HG02763 (cell line): ENCODE measurements around the gene FAM174B.

Experiments
- ATAC-seq: cut with Tn5 transposase; IDR thresholded peaks from one replicate; pipeline ENCODE4 v1.9.1; 2021; ENCODE audit warnings: mild to moderate bottlenecking, moderate library complexity; ENCODE audit not compliant: unreplicated experiment

The FAM174B gene

DNA sequence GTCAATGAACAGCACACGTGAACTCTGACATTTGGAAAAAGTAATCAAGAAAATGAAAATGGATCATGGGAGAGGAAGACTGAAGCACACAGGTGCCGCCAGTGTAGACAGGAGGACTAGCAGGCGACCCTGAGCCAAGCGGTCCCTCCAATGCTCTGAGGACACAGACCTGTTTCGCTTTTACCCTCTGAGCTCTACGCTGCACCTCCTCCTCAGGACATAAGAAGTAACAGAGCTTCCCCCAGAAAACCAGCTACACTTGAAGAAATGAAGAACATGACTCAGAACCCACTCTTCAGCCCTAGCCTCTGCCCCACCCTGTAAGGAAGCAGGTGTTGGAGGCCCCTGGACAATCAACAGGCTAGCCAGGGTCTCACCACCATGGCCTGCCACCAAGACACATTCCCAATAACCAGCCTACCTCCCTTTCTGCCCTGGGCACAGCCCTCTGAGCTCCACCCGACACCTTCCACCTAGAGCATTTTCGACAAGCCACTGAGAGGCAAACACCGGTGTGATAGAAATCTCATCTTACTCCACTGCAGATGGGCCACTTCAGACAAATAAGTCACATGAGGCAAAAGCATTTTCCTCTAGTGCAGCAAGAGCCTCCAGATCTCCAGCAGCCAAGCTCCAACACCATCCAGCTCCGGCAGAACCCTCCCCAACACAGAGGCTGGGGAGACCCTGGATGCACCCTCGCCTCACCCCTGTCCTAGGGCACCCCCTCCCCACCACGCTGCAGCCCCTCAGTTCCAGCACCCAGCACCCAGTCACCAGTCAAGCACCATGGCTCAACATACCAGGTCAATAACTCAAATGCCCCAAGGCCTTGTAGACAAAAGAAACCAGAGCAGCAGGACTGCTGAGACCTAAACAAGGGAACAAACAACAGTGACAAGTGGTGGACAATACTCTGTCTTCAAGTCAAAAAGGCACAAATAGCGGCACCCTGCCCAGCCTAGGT is 11.4 kb downstream of the FAM174B start:
- ATAC-seq = no peak

- no peak for ATAC-seq
These were observed 16.7 kb downstream of the FAM174B start for GRCh38 chr15:92638709-92639365.

GRCh38 chr15:92638291-92638708 is 17.3 kb downstream of the FAM174B start:
- no peak for ATAC-seq

DNA sequence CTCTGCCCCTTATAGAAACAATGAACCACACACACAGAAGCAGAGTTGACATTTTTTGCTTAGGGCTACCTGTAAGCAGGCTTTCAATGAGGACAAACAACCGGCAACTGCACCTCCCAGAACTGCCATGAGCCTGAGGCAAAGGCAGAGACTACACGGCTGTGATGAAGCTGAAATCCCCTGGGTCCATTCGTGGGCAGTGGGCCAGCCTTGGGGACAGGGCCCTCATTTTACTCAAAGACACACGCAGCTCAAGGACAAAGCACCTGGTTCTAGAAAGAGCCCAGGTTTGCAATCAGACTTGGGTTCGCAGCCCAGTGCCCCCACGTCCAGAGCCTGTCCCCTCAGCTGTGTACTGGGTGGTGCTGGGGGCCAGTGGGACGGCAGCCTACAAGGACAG is 17.9 kb downstream of the FAM174B start:
- no peak for ATAC-seq

- no peak for ATAC-seq
These were observed 18.6 kb downstream of the FAM174B start for GRCh38 chr15:92636908-92637481.

DNA sequence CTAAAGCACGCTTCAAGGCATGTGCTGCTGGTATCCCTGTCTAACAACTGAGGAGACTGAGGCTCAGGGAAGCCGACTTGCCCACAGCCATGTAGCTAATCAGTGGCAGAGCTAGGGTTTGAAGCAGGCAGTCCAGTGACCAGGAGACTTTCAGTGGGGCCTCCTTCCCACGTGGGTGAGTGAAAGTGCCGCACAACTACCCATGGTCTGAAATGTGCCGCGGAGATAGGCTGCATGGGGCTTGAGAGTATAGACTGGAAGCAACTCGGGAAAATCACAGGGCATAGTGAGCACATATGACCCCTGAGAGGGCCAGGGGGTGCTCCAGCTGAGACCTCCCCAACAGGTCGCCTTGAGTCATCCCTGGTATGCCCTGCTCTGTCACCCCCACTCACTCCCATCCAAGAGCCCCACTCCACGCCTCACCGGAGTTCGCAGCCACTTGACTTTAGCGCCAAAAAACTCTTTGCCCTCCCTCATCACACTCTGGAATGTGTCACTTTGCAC is 19.1 kb downstream of the FAM174B start:
- ATAC-seq = no peak

DNA sequence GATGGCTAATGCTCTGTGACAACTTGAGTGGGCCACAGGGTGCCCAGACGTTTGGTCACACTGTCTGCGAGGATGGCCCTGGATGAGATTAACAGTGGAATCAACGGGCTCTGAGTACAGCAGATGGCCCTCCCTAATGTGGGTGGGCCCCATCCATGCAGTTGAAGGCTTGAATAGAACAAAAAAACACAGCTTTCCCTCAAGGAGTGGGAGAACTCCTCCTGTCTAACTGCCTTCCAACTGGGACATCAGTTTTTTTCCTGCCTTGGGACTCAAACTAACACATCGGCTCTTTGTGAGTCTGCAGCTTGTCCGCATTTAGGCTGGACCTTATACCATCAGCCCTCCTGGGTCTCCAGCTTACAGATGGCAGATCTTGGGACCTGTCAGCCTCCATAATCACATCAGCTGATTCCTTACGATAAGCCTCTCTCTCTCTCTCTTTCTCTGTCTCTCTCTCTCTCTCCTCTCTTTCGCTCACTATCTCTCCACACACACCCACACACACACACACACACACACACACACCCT is 20.8 kb downstream of the FAM174B start:
- no peak for ATAC-seq

GRCh38 chr15:92634060-92634459 is 21.5 kb downstream of the FAM174B start:
- ATAC-seq = no peak

DNA sequence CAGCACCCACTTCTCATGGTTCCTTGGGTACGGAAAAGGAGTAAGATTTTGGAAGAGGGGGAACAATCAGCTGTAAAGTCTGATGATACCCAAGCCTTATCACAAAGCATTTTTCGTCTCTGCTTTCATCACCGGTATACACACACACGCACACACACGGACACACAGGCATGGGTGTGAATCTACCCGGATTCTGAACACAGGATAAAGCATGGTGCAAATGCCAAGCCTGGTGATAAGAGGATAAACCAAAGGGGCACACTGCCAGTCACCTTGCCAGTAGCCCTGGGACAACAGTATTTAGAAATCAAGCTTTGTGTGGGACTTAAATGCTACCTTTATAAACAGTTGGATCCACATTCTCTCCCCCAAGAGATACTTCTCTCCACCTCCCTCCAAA is 22.2 kb downstream of the FAM174B start:
- ATAC-seq = no peak

- ATAC-seq = no peak
These were observed 22.6 kb downstream of the FAM174B start for GRCh38 chr15:92633001-92633400.

DNA sequence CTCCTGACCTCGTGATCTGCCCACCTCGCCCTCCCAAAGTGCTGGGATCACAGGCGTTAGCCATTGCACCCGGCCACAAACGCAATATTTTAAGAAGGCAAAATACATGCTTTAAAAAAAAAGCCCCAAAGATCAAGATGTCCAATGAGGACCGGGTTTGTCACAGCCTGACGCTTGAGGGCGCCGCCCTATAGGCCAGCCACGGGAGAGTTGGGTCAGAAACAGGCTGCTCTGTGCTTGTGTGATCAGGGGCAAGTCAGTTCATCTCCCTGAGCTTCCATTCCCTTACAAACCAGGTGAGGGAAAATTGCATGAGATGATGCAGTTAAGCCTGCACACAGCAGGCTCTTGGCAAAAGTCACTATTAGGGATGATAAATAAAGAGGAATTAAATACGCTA is 23.9 kb downstream of the FAM174B start:
- no peak for ATAC-seq

DNA sequence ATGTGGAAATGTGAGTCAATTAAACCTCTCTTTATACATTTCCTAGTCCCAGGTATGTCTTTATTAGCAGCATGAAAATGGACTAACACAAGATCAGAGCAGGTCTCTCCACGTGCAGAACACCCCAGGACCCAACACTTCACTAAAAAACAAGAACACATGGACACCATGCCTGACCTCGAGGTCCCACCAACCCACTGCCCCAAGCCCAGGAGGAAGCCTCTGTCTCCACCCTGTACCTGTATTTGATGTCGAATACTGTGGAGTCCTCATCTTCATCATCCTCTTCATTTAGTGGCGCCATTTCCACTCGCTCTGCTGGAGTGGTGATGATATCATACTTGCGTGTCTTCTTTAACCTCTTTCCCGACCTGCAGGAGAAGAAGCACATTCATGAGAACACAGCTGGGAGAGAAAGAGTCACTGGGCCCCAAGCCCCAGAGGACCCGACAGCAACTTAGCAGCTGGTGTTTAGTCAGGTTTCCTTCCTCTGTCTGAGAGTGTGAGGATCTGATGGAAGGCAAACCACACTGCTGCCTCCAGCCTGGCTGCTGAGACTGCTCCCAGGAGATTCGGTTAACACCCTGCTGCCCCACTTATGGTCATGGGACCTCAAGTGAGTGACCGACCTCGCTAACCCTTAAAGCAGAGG is 25.5 kb downstream of the FAM174B start:
- ATAC-seq = no peak

GRCh38 chr15:92629276-92629974 is 26.1 kb downstream of the FAM174B start:
- no peak for ATAC-seq

- no peak for ATAC-seq
These were observed 28.6 kb downstream of the FAM174B start for GRCh38 chr15:92627014-92627413.

GRCh38 chr15:92625251-92625980 is 30.2 kb downstream of the FAM174B start:
- ATAC-seq = peak; percentile 53

GRCh38 chr15:92624401-92624991 is 31.1 kb downstream of the FAM174B start:
- no peak for ATAC-seq

DNA sequence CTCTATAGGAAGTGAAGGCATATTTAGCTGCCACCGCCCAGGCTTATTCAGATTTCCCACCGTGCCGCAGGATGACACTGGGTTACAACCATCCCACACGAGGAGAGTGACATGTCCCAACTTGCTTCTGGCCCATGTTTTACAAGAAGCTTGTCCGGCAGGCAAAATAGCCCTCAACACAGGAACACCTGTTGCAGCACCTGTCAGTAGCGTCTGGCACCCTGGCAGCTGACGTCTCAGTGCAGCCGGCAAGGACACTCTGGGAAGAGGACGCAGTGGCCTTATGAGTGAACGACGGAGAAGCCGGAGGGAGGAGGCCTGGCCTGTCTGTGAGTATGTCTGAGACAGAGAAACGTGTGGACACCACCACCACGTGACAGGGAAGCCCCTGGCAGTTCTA is 32.1 kb downstream of the FAM174B start:
- no peak for ATAC-seq

- no peak for ATAC-seq
These were observed 33.5 kb downstream of the FAM174B start for GRCh38 chr15:92621972-92622533.

- no peak for ATAC-seq
These were observed 34.6 kb downstream of the FAM174B start for GRCh38 chr15:92620991-92621390.
